HG03575 (cell line): ENCODE results near the gene UTP4.
"Not testable (repeated sequence)": the region's sequence is repeated elsewhere in the genome, so short reads cannot be mapped to it uniquely, and the experiment has no call there.

Experiments used
- ATAC-seq: cut with Tn5 transposase; IDR thresholded peaks from one replicate; pipeline ENCODE4 v1.9.1; 2021; ENCODE audit not compliant: unreplicated experiment, insufficient number of reproducible peaks, low FRiP score; ENCODE audit errors: extremely low read depth

UTP4 gene

DNA sequence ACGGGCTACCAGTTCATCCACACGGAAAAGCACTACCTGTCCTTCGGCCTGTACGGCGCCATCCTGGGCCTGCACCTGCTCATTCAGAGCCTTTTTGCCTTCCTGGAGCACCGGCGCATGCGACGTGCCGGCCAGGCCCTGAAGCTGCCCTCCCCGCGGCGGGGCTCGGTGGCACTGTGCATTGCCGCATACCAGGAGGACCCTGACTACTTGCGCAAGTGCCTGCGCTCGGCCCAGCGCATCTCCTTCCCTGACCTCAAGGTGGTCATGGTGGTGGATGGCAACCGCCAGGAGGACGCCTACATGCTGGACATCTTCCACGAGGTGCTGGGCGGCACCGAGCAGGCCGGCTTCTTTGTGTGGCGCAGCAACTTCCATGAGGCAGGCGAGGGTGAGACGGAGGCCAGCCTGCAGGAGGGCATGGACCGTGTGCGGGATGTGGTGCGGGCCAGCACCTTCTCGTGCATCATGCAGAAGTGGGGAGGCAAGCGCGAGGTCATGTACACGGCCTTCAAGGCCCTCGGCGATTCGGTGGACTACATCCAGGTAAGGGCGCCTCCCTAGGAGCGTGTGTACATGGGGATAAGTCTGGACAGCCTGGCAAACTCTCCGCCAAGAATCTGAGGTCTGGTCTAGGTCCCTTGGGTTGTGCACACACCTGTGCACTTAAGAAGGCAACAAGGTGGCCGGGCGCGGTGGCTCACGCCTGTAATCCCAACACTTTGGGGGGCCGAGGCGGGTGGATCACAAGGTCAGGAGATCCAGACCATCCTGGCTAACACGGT lies 22.8 kb upstream of the UTP4 start:
- no peak for ATAC-seq

DNA sequence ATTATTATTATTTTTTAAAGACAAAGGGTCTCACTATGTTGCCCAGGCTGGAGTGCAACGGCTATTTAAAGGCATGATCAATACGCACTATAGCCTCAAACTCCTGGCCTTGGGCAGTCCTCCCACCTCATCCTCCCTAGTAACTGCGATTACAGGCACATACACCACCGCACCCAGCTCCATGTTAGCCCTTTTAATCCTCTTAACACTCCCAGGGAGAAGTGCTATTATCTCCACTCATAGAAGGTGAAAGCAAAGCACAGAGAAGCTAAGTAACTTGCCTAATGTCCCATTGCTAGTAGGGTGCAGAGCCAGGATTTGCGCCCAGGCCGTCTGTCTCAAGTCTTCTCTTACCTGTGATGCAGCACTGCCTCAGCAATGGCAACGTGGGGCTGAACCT lies 22.0 kb upstream of the UTP4 start:
- ATAC-seq: no peak

GRCh38 chr16:69111216-69111875 lies 21.1 kb upstream of the UTP4 start:
- ATAC-seq: no peak

GRCh38 chr16:69111876-69112230 lies 20.6 kb upstream of the UTP4 start:
- ATAC-seq: no peak

DNA sequence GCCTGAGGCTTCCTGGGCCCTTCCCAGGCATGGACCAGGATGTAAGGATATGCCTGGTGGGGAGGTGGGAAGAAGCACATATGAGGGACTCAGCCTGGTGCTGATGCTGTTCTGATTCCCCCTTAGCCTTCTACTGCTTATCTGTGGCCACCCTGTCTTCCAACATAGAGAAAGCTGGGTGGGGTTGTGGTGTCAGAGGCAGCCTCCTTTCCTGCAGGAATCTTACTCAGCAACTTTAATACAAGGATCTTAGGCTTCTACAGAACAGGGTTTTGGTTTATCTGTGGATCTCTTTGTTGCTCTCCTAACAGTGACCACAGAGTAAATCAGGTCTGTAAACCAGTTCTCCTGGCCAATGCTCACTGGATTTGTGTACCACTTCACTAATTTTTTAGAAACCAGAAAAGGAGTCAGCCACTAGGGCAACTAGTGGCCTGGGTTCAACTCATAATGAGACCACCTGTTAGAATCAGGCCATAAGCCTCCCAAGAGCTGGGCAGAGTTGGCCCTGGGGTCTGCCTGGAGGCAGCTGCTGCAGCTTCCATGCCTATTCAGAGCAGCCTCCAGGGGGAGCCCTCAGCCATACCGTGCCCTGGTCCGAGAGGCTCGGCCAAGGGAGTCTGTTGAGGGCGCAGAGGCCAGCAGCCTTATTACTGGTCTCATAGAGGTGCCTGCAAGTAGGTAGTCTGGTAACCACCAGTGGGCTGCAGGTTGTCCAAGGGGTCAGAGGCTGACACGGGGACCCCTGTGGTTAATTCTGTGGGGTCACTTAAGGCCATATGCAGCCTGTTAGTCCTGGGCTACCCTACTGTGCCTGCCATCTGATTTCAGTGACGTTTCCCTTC lies 19.9 kb upstream of the UTP4 start:
- no peak for ATAC-seq

- no peak for ATAC-seq
Measured at GRCh38 chr16:69113216-69113615, 19.2 kb upstream of the UTP4 start.

GRCh38 chr16:69114346-69114975 lies 18.0 kb upstream of the UTP4 start:
- ATAC-seq: no peak

- no peak for ATAC-seq
Measured at GRCh38 chr16:69114976-69115355, 17.5 kb upstream of the UTP4 start.

DNA sequence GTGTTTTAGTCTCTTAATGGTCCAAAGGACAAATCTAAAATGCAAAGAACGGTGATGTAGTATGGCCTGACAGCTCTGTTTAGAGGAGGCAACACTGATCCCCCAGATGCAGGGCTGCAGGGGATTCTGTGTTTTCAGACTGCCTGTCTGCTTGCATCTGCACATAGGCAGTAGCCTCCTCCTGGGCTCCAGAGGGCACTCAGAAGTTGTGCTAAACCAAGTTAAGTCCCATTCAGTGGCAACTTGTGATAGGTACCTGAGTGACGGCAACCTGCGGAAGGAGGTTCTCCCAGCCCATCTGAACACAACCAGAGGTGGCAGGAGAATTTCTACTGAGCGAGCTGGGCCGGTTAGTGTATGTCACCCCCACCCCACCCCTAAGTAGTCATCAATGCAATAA lies 17.1 kb upstream of the UTP4 start:
- ATAC-seq: no peak

- no peak for ATAC-seq
Measured at GRCh38 chr16:69115837-69116236, 16.6 kb upstream of the UTP4 start.

GRCh38 chr16:69116256-69116875 lies 16.1 kb upstream of the UTP4 start:
- ATAC-seq: no peak

- no peak for ATAC-seq
Measured at GRCh38 chr16:69116906-69117305, 15.5 kb upstream of the UTP4 start.

DNA sequence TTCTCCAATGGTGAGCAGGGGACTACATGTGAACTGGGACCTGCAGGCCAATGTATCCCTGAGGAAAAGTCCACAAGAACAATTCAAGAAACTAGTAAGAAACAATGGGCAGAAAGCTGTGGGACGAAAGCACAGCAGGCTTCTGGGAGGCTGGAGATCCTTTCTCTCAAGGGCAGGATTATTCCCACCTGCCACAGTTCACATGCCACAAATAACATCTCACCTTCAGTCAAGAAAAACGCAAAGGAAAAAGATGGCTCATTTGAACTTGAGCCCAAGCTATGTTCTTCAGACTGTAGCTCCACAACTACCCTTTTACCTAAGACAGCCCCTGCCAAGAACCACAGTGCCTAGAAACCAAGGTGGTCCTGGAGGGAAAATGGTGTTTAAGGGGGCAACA lies 14.0 kb upstream of the UTP4 start:
- ATAC-seq: no peak

DNA sequence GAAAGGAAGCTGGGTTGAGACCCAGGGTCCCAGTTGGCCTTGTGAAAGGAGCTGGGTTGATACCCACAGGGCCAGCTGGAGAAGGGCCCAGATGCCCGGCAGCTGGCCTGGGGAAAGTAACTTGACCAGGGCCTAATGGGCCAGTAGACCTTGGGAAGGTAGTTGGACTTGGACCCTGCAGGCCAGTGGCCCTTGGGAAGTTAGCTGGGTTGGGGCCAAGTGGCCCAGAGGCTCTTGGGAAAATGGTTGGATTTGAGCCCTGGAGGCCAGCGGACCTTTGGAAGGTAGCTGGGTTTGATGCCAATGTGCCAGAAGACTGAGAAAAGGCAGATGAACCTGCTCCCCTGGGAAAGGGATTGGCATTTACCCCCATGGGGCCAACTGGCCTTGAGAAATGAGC lies 13.5 kb upstream of the UTP4 start:
- no peak for ATAC-seq

DNA sequence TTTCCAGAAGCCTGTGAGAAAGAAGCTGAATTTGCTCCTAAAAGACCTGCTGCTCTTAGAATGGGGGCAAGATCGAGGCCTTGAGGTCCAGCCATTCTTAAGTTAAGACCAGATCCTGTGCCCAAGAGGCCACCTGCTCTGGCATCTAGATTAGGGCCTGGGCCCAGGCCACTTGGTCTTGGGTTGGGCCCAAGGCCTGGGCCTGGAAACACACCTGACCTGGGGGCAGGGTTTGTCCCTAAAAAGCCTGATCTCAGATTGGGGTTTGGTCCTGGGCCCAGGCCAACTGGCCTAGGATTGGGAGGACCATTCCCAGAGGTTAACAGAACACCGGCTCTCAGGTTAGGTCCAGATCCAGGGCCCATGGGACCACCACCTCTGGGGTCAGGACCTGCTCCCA lies 12.9 kb upstream of the UTP4 start:
- no peak for ATAC-seq

GRCh38 chr16:69120096-69120664 lies 12.3 kb upstream of the UTP4 start:
- no peak for ATAC-seq

- no peak for ATAC-seq
Measured at GRCh38 chr16:69123910-69124309, 8.5 kb upstream of the UTP4 start.

GRCh38 chr16:69124406-69124805 lies 8.0 kb upstream of the UTP4 start:
- not testable (repeated sequence) for ATAC-seq

DNA sequence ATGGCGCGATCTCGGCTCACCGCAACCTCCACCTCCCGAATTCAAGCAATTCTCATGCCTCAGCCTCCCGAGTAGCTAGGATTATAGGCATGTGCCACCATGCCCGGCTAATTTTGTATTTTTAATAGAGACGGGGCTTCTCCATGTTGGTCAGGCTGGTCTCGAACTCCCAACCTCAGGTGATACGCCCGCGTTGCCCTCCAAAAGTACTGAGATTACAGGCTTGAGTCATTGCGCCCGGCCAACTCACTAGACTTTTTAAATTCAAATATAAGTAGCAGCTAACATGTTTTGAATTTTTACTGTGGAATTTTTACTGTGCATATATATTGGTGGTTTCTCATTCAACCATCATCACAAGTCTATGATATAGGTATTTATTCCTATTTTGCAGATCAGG lies 7.5 kb upstream of the UTP4 start:
- not testable (repeated sequence) for ATAC-seq
